Neural progenitor cell (in vitro differentiated cells): Measurements from ENCODE around the gene NPHP4. TPM values are rescaled to one million over a fixed set of nuclear protein-coding genes. Genes with fewer than 3 reads are reported as not detected.

Experiments
- DNase-seq: peaks from one replicate; pipeline ENCODE4 v3.0.0-alpha.2; 2016; ENCODE audit warnings: low spot score
- H2AFZ ChIP-seq: fragments of 200-600 bp; sonication (generic); replicated peaks from 2 replicates; pipeline ENCODE4 v1.6.1; 2016; ENCODE audit warnings: antibody characterized with exemption
- H3F3A ChIP-seq: fragments of 200-600 bp; sonication (generic); 2 replicates; pipeline ENCODE4 v1.6.1; 2016; ENCODE audit warnings: antibody characterized with exemption, low read depth
- H3K27ac ChIP-seq: fragments of 200-600 bp; sonication (generic); 2 replicates; pipeline ENCODE4 v1.5.1; 2016; ENCODE audit warnings: mild to moderate bottlenecking
- H3K27me3 ChIP-seq: fragments of 200-600 bp; sonication (generic); 2 replicates; pipeline ENCODE4 v1.6.1; 2016; ENCODE audit warnings: mild to moderate bottlenecking, moderate library complexity
- H3K36me3 ChIP-seq: fragments of 200-600 bp; sonication (generic); 2 replicates; pipeline ENCODE4 v1.5.1; 2016
- H3K4me1 ChIP-seq: fragments of 200-600 bp; sonication (generic); 2 replicates; pipeline ENCODE4 v1.6.1; 2016; ENCODE audit warnings: mixed run types
- H3K4me2 ChIP-seq: fragments of 200-600 bp; sonication (generic); 2 replicates; pipeline ENCODE4 v1.6.1; 2016
- H3K4me3 ChIP-seq: fragments of 200-600 bp; sonication (generic); 2 replicates; pipeline ENCODE4 v1.5.1; 2016
- H3K79me2 ChIP-seq: fragments of 200-600 bp; sonication (generic); 2 replicates; pipeline ENCODE4 v1.6.1; 2016; ENCODE audit warnings: low read depth
- H3K9ac ChIP-seq: fragments of 200-600 bp; sonication (generic); 2 replicates; pipeline ENCODE4 v1.6.1; 2016
- H3K9me3 ChIP-seq: fragments of 200-600 bp; sonication (generic); 2 replicates; pipeline ENCODE4 v1.5.1; 2016; ENCODE audit warnings: low read depth
- H4K20me1 ChIP-seq: fragments of 200-600 bp; sonication (generic); 2 replicates; pipeline ENCODE4 v1.6.1; 2016; ENCODE audit warnings: low read depth
- H3K27ac Mint-ChIP-seq: 3 replicates; pipeline ENCODE4 v1.8.0; 2021; ENCODE audit warnings: mixed read lengths
- H3K27me3 Mint-ChIP-seq: 2 replicates; pipeline ENCODE4 v1.8.0; 2022; ENCODE audit warnings: low read depth, mild to moderate bottlenecking, inconsistent platforms, moderate library complexity, mixed read lengths; ENCODE audit not compliant: insufficient read depth
- H3K36me3 Mint-ChIP-seq: 3 replicates; pipeline ENCODE4 v1.8.0; 2021; ENCODE audit warnings: mixed read lengths
- H3K4me1 Mint-ChIP-seq: 3 replicates; pipeline ENCODE4 v1.8.0; 2021; ENCODE audit warnings: mixed read lengths
- H3K4me3 Mint-ChIP-seq: 3 replicates; pipeline ENCODE4 v1.8.0; 2021; ENCODE audit warnings: mild to moderate bottlenecking, moderate library complexity, mixed read lengths
- H3K9me3 Mint-ChIP-seq: 3 replicates; pipeline ENCODE4 v1.8.0; 2020; ENCODE audit warnings: mixed read lengths
- CTCF ChIP-seq: fragments of 200-600 bp; sonication (generic); IDR thresholded peaks from 2 replicates; pipeline ENCODE4 v1.5.1; 2017; ENCODE audit warnings: antibody characterized with exemption, mild to moderate bottlenecking
- EZH2 ChIP-seq: fragments of 200-600 bp; sonication (generic); IDR thresholded peaks from 2 replicates; pipeline ENCODE4 v1.6.1; 2017; ENCODE audit warnings: antibody characterized with exemption, mild to moderate bottlenecking, moderate library complexity
- EZH2phosphoT487 ChIP-seq: fragments of 200-600 bp; sonication (generic); IDR thresholded peaks from 2 replicates; pipeline ENCODE4 v1.6.1; 2017; ENCODE audit warnings: antibody characterized with exemption
- total RNA-seq: library from RNA; depleted of rRNA; stranded (reverse); fragments of >200 nt; gene quantifications from 2 replicates; pipeline ENCODE4 v1.2.3, GENCODE V29; 2015; ENCODE audit warnings: low replicate concordance

NPHP4 gene
- total RNA-seq, 1 donor from 2014 or later = 8.9 TPM

- H3K9me3 ChIP-seq = no peaks in the 10 kb centered on the region
- no peak overlapping the region for H3K4me2 ChIP-seq
- no peaks in the 10 kb centered on the region for H3K36me3 Mint-ChIP-seq
- H3K27me3 Mint-ChIP-seq = peaks cover 4% of the 10 kb centered on the region
- peaks cover 8% of the 10 kb centered on the region for H3K4me1 Mint-ChIP-seq
- no peak overlapping the region for H2AFZ ChIP-seq
- no peaks in the 10 kb centered on the region for H3K36me3 ChIP-seq
- no peak overlapping the region for H3K4me3 ChIP-seq
- no peaks in the 10 kb centered on the region for H3K79me2 ChIP-seq
- H3K9me3 Mint-ChIP-seq = no peaks in the 10 kb centered on the region
- peak; percentile 41 for DNase-seq
- no peak overlapping the region for H3K9ac ChIP-seq
- peaks cover 6% of the 10 kb centered on the region for H3F3A ChIP-seq
- H4K20me1 ChIP-seq = no peaks in the 10 kb centered on the region
- no peak overlapping the region for H3K27ac Mint-ChIP-seq
- H3K4me1 ChIP-seq = peaks cover 4% of the 10 kb centered on the region
- TF ChIP-seq EZH2phosphoT487 (no peak), CTCF (peak; percentile 19)
- H3K4me3 Mint-ChIP-seq = no peak overlapping the region
- no peak overlapping the region for H3K27ac ChIP-seq
- peaks cover 24% of the 10 kb centered on the region for H3K27me3 ChIP-seq
Observed at GRCh38 chr1:6035719-6036118, 43.5 kb upstream of the NPHP4 start.

GRCh38 chr1:6035303-6035702 is 43.1 kb upstream of the NPHP4 start:
- TF ChIP-seq EZH2 (no peak), CTCF (no peak), EZH2phosphoT487 (no peak)
- no peak overlapping the region for H3K27ac ChIP-seq
- H4K20me1 ChIP-seq = no peaks in the 10 kb centered on the region
- no peaks in the 10 kb centered on the region for H3K36me3 Mint-ChIP-seq
- no peak overlapping the region for H3K9ac ChIP-seq
- no peaks in the 10 kb centered on the region for H3K9me3 ChIP-seq
- no peaks in the 10 kb centered on the region for H3K36me3 ChIP-seq
- H3K27me3 ChIP-seq = peaks cover 24% of the 10 kb centered on the region
- H3K4me1 ChIP-seq = peaks cover 4% of the 10 kb centered on the region
- no peak for DNase-seq
- no peaks in the 10 kb centered on the region for H3K9me3 Mint-ChIP-seq
- peaks cover 6% of the 10 kb centered on the region for H3F3A ChIP-seq
- no peak overlapping the region for H3K4me3 ChIP-seq
- peak overlapping the region; percentile 11 for H3K4me3 Mint-ChIP-seq
- H3K4me2 ChIP-seq = no peak overlapping the region
- H3K27ac Mint-ChIP-seq = no peak overlapping the region
- H3K27me3 Mint-ChIP-seq = peaks cover 6% of the 10 kb centered on the region
- H2AFZ ChIP-seq = no peak overlapping the region
- H3K79me2 ChIP-seq = no peaks in the 10 kb centered on the region
- peaks cover 8% of the 10 kb centered on the region for H3K4me1 Mint-ChIP-seq

GRCh38 chr1:6034750-6035096 is 42.5 kb upstream of the NPHP4 start:
- no peak overlapping the region for H3K4me3 ChIP-seq
- no peak overlapping the region for H3K27ac Mint-ChIP-seq
- H3K9ac ChIP-seq = no peak overlapping the region
- H3K4me1 ChIP-seq = peaks cover 4% of the 10 kb centered on the region
- no peaks in the 10 kb centered on the region for H3K79me2 ChIP-seq
- peaks cover 24% of the 10 kb centered on the region for H3K27me3 ChIP-seq
- no peaks in the 10 kb centered on the region for H3K36me3 Mint-ChIP-seq
- H3K27me3 Mint-ChIP-seq = peaks cover 6% of the 10 kb centered on the region
- H2AFZ ChIP-seq = no peak overlapping the region
- H3K9me3 ChIP-seq = no peaks in the 10 kb centered on the region
- H3K4me1 Mint-ChIP-seq = peaks cover 8% of the 10 kb centered on the region
- peak overlapping the region; percentile 11 for H3K4me3 Mint-ChIP-seq
- no peak overlapping the region for H3K27ac ChIP-seq
- H4K20me1 ChIP-seq = no peaks in the 10 kb centered on the region
- peaks cover 9% of the 10 kb centered on the region for H3F3A ChIP-seq
- no peaks in the 10 kb centered on the region for H3K9me3 Mint-ChIP-seq
- DNase-seq = no peak
- H3K4me2 ChIP-seq = peak overlapping the region; percentile 78
- TF ChIP-seq EZH2 = no peak
- TF ChIP-seq CTCF = no peak
- TF ChIP-seq EZH2phosphoT487 = no peak
- H3K36me3 ChIP-seq = no peaks in the 10 kb centered on the region
